ENCODE results near the gene CCL7.

Gene CCL7

DNA sequence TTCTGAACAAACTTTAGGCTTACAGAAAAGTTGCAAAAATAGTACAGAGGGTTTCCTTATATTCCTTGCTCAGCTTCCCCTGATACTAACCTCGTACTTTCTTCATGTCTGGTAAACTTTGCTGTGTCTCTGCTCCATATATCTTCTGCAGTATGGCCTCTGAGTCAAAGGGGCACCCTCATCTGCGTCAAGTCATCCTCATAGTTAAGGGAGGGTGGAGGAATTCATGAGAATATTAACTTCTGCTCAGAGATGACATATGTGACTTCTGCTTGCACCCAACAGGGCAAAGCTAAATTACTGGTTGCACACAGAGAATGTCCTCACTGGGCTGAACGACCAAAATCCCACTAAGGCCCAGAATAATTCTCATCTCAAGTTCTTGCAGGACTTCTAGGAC lies 4.3 kb upstream of the CCL7 start:
- no peak for DNase-seq
- Histone ChIP-seq H3K36me3 (replicated peaks) (no peaks in the 10 kb centered on the region), H3K27ac (no peak overlapping the region), H3K27me3 (replicated peaks) (no peaks in the 10 kb centered on the region), H3K4me3 (ENCODE audit: low read depth, low read length) (no peak overlapping the region)
- TF ChIP-seq, protein P1, sequence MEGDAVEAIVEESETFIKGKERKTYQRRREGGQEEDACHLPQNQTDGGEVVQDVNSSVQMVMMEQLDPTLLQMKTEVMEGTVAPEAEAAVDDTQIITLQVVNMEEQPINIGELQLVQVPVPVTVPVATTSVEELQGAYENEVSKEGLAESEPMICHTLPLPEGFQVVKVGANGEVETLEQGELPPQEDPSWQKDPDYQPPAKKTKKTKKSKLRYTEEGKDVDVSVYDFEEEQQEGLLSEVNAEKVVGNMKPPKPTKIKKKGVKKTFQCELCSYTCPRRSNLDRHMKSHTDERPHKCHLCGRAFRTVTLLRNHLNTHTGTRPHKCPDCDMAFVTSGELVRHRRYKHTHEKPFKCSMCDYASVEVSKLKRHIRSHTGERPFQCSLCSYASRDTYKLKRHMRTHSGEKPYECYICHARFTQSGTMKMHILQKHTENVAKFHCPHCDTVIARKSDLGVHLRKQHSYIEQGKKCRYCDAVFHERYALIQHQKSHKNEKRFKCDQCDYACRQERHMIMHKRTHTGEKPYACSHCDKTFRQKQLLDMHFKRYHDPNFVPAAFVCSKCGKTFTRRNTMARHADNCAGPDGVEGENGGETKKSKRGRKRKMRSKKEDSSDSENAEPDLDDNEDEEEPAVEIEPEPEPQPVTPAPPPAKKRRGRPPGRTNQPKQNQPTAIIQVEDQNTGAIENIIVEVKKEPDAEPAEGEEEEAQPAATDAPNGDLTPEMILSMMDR (IDR thresholded peaks at IDR 0.05; ENCODE audit: low read depth, low read length, missing control alignments), result no peak
- in situ Hi-C loops (cut with HindIII; ENCODE audit: low pct_ligation_motif_present, low sequenced_read_pairs), result no loop called here

DNA sequence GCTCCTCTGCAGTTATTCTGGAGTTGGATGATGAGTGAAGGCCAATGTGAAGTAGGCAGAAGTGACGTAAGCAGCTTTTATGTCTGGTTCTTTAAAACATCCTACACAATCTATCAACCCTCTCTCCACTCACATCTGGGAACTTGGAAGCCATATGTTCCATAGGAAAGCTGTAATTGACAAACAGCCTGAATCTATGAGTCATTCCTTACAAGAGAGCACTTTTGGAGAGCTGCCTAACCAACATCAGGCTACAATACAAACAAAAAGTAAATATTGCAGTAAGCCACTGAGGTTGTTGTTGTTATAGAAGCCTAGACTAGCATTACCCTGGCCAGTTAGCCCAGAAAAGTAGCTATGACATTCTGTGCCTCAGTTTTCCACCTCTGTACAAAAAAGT lies 5.9 kb downstream of the CCL7 start:
- H3K4me3 ChIP-seq (ENCODE audit: low read depth, low read length), result no peak overlapping the region
- DNase-seq, result peak; percentile 50
- TF ChIP-seq, protein P1 (IDR thresholded peaks at IDR 0.05; ENCODE audit: low read depth, low read length, missing control alignments), result no peak
- H3K36me3 ChIP-seq (replicated peaks), result no peaks in the 10 kb centered on the region
- no peaks in the 10 kb centered on the region for H3K27me3 ChIP-seq (replicated peaks)
- no peak overlapping the region for H3K27ac ChIP-seq
- in situ Hi-C loops (cut with HindIII; ENCODE audit: low pct_ligation_motif_present, low sequenced_read_pairs), result no loop called here

DNA sequence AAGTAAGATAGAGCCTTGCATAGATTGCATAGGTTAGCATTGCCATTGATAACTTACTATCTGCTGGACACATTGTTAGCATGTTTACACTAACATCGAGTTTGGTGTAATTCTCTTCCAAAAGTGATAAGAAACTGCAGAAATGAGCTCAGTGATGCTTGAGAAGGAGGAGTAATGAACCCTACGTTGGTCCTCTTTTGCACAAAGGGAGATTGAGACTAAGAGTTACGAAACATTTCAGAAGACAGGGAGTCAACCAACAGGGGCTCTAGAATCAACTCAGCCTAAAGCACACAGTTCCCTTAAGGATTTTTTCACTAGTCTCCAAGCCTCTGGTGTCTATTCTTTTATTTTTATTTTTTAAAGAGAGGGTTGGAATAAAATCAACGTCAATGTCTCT lies 6.8 kb downstream of the CCL7 start:
- no peak overlapping the region for H3K4me3 ChIP-seq (ENCODE audit: low read depth, low read length)
- DNase-seq, result no peak
- no peak overlapping the region for H3K27ac ChIP-seq
- in situ Hi-C loops (cut with HindIII; ENCODE audit: low pct_ligation_motif_present, low sequenced_read_pairs), result no loop called here
- TF ChIP-seq, protein P1 (IDR thresholded peaks at IDR 0.05; ENCODE audit: low read depth, low read length, missing control alignments), result no peak
- H3K27me3 ChIP-seq (replicated peaks), result no peaks in the 10 kb centered on the region
- no peaks in the 10 kb centered on the region for H3K36me3 ChIP-seq (replicated peaks)

DNA sequence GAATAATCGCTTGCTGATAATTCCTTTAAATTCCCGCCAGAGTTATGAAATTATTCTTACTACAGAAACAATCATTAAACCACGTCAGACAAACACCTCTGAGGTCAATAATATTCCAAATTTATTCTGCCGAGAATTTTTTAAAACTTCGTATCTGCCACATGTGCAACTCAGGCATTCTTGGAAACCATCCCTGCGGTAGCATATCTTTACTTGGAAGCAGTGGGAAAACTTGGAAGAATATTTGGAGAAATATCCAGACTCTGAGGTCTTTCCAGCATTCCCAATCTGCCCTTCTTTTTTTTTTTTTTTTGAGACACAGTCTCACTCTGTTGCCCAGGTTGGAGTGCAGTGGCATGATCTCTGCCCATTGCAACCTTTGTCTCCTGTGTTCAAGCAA lies 13.6 kb downstream of the CCL7 start:
- no peak overlapping the region for H3K4me3 ChIP-seq (ENCODE audit: low read depth, low read length)

DNA sequence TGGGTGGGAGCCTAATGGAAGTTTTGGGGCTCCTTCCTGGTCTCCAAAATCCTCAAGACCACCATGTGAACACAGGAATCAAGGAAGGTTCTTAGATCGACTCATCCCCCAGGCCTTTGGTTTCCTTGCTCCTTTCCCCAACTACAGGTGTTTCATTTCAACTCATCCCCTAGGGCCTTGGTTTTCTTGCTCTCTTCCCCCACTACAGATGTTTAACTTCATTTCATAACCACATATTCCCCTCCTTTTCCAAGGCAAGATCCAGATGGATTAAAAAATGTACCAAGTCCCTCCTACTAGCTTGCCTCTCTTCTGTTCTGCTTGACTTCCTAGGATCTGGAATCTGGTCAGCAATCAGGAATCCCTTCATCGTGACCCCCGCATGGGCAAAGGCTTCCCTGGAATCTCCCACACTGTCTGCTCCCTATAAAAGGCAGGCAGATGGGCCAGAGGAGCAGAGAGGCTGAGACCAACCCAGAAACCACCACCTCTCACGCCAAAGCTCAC lies 15.3 kb downstream of the CCL7 start, which contains the start of gene CCL11:
Gene CCL11 (plus strand): TSS at position 457 of the 507 bp plus-strand sequence. CDS start 67 bp downstream, outside the sequence.
- TF ChIP-seq, protein P1 (IDR thresholded peaks at IDR 0.05; ENCODE audit: low read depth, low read length, missing control alignments), result no peak
- Histone ChIP-seq H3K4me3 (ENCODE audit: low read depth, low read length) (no peak within 1 kb of the TSS), H3K27ac (no peak within 1 kb of the TSS), H3K27me3 (replicated peaks) (no peaks in the 10 kb centered on the region), H3K36me3 (replicated peaks) (no peaks in the 10 kb centered on the region)
- in situ Hi-C loops (cut with HindIII; ENCODE audit: low pct_ligation_motif_present, low sequenced_read_pairs), result no loop called here
- no peak for DNase-seq

More for the DNA sequence above, 13.6 kb downstream of the CCL7 start:
- no peak for DNase-seq
- TF ChIP-seq, protein P1 (IDR thresholded peaks at IDR 0.05; ENCODE audit: low read depth, low read length, missing control alignments), result no peak
- Histone ChIP-seq H3K36me3 (replicated peaks) (no peaks in the 10 kb centered on the region), H3K27ac (no peak overlapping the region), H3K27me3 (replicated peaks) (no peaks in the 10 kb centered on the region)
- in situ Hi-C loops (cut with HindIII; ENCODE audit: low pct_ligation_motif_present, low sequenced_read_pairs), result no loop called here

DNA sequence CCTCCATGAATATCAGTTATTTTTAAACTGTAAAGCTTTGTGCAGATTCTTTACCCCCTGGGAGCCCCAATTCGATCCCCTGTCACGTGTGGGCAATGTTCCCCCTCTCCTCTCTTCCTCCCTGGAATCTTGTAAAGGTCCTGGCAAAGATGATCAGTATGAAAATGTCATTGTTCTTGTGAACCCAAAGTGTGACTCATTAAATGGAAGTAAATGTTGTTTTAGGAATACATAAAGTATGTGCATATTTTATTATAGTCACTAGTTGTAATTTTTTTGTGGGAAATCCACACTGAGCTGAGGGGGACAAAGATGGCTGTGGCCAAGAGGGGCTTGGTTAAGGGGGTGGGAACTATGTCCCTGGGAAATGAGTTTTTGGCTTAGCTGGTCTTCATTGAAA lies 17.9 kb downstream of the CCL7 start:
- Histone ChIP-seq H3K4me3 (ENCODE audit: low read depth, low read length) (no peak overlapping the region), H3K36me3 (replicated peaks) (no peaks in the 10 kb centered on the region), H3K27me3 (replicated peaks) (no peaks in the 10 kb centered on the region), H3K27ac (no peak overlapping the region)
- TF ChIP-seq, protein P1 (IDR thresholded peaks at IDR 0.05; ENCODE audit: low read depth, low read length, missing control alignments), result no peak
- in situ Hi-C loops (cut with HindIII; ENCODE audit: low pct_ligation_motif_present, low sequenced_read_pairs), result no loop called here
- DNase-seq, result no peak
